BJ (cell line): ENCODE data around the gene LRP1B. TPM values are rescaled to one million over a fixed set of nuclear protein-coding genes. Genes with fewer than 3 reads are reported as not detected.
"Not testable (repeated sequence)": the region's sequence is repeated elsewhere in the genome, so short reads cannot be mapped to it uniquely, and the experiment has no call there.

Source experiments
- CTCF ChIA-PET: fragments of 350-600 bp; formaldehyde crosslinking; extraction: SDS; loops from one replicate; lab custom pipeline; 2021; ENCODE audit warnings: antibody characterized with exemption, inconsistent platforms; lab: Yijun Ruan, JAX
- POLR2A ChIA-PET: fragments of 300-600 bp; sonication (Branson Sonifier 250); formaldehyde crosslinking; extraction: SDS; loops from one replicate; lab custom pipeline; 2021; ENCODE audit warnings: antibody characterized with exemption; lab: Charles Lee
- DNase-seq: peaks from one replicate; pipeline ENCODE4 v3.0.0-alpha.2; 2011; ENCODE audit warnings: low read depth
- H3K27me3 ChIP-seq: 2 replicates; pipeline ENCODE4 v1.6.0; 2011; ENCODE audit warnings: low read length; ENCODE audit not compliant: control insufficient read depth, insufficient read depth
- H3K36me3 ChIP-seq: 2 replicates; pipeline ENCODE4 v1.5.1; 2011; ENCODE audit warnings: low read length; ENCODE audit not compliant: control insufficient read depth, insufficient read depth
- H3K4me3 ChIP-seq: 2 replicates; pipeline ENCODE4 v1.5.1; 2011; ENCODE audit warnings: low read depth, mild to moderate bottlenecking, control low read depth, low read length
- polyA plus RNA-seq: library from polyadenylated mRNA; depleted of rRNA; stranded (reverse); fragments of >200 nt; gene quantifications from 2 replicates; pipeline ENCODE4 v1.2.3, GENCODE V29; 2011
- TF ChIP-seq, protein P1 (sequence below): IDR thresholded peaks from 2 replicates; pipeline ENCODE4 v1.5.1; 2011; ENCODE audit warnings: low read depth, mild to moderate bottlenecking, control low read depth, inconsistent platforms, low read length, moderate library complexity; ENCODE audit not compliant: insufficient read depth

LRP1B gene
- polyA plus RNA-seq, 1 experiment: 0.04 TPM

- H3K36me3 ChIP-seq: no peaks in the 10 kb centered on the region
- TF ChIP-seq, protein P1, sequence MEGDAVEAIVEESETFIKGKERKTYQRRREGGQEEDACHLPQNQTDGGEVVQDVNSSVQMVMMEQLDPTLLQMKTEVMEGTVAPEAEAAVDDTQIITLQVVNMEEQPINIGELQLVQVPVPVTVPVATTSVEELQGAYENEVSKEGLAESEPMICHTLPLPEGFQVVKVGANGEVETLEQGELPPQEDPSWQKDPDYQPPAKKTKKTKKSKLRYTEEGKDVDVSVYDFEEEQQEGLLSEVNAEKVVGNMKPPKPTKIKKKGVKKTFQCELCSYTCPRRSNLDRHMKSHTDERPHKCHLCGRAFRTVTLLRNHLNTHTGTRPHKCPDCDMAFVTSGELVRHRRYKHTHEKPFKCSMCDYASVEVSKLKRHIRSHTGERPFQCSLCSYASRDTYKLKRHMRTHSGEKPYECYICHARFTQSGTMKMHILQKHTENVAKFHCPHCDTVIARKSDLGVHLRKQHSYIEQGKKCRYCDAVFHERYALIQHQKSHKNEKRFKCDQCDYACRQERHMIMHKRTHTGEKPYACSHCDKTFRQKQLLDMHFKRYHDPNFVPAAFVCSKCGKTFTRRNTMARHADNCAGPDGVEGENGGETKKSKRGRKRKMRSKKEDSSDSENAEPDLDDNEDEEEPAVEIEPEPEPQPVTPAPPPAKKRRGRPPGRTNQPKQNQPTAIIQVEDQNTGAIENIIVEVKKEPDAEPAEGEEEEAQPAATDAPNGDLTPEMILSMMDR: no peak
- ChIA-PET POLR2A (no interaction called here), CTCF (no interaction called here)
- no peaks in the 10 kb centered on the region for H3K27me3 ChIP-seq
- DNase-seq: no peak
- H3K4me3 ChIP-seq: no peak overlapping the region
Measured at GRCh38 chr2:140424471-140424870, 1706.3 kb downstream of the LRP1B start.

DNA sequence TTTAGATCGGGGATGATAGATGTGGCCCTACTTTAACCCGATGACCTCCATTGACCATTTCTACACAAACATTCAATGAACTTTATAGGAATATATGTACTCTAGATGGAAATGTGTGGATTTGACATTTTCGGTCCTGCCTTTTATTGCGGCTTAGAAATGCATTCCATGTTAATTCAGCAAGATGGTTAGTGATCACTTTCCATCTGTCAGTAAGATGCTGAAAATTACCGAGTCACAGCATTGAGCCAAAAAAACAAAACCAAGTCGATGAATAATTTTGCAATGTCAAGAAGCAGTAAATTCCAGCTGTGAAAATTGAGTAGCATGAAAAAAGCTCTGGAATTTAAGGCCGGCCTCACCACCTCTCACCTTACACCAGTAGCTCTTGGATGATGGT is 1708.1 kb downstream of the LRP1B start:
- ChIA-PET CTCF (no interaction called here), POLR2A (no interaction called here)
- TF ChIP-seq, protein P1: no peak
- no peak overlapping the region for H3K4me3 ChIP-seq
- H3K36me3 ChIP-seq: no peaks in the 10 kb centered on the region
- H3K27me3 ChIP-seq: no peaks in the 10 kb centered on the region
- no peak for DNase-seq

- no peaks in the 10 kb centered on the region for H3K27me3 ChIP-seq
- ChIA-PET POLR2A (no interaction called here), CTCF (no interaction called here)
- TF ChIP-seq, protein P1: no peak
- H3K4me3 ChIP-seq: no peak overlapping the region
- H3K36me3 ChIP-seq: no peaks in the 10 kb centered on the region
- DNase-seq: no peak
Measured at GRCh38 chr2:140417504-140417903, 1713.3 kb downstream of the LRP1B start.

- CTCF ChIA-PET: no interaction called here
- Histone ChIP-seq H3K4me3 (no peak overlapping the region), H3K27me3 (no peaks in the 10 kb centered on the region), H3K36me3 (no peaks in the 10 kb centered on the region)
- TF ChIP-seq, protein P1: no peak
- POLR2A ChIA-PET: no interaction called here
- DNase-seq: no peak
Measured at GRCh38 chr2:140416577-140416976, 1714.2 kb downstream of the LRP1B start.

GRCh38 chr2:140415035-140415434 is 1715.8 kb downstream of the LRP1B start:
- H3K27me3 ChIP-seq, CTCF ChIA-PET, POLR2A ChIA-PET, H3K36me3 ChIP-seq, H3K4me3 ChIP-seq, DNase-seq: not testable (repeated sequence)

GRCh38 chr2:140410695-140411094 is 1720.1 kb downstream of the LRP1B start:
- POLR2A ChIA-PET: no interaction called here
- CTCF ChIA-PET: no interaction called here
- no peaks in the 10 kb centered on the region for H3K36me3 ChIP-seq
- no peak for DNase-seq
- TF ChIP-seq, protein P1: no peak
- no peaks in the 10 kb centered on the region for H3K27me3 ChIP-seq
- H3K4me3 ChIP-seq: no peak overlapping the region
